H1 (cell line): ENCODE data around the gene NODAL. TPM values are rescaled to one million over a fixed set of nuclear protein-coding genes. Genes with fewer than 3 reads are reported as not detected.

Experiments
- CTCF ChIA-PET: fragments of 300-600 bp; sonication (Branson Sonifier 250); formaldehyde crosslinking; loops from one replicate; lab custom pipeline; 2021; ENCODE audit not compliant: partially characterized antibody; lab: Charles Lee
- POLR2A ChIA-PET: fragments of 300-600 bp; sonication (Branson Sonifier 250); formaldehyde crosslinking; loops from one replicate; lab custom pipeline; 2021; ENCODE audit warnings: inconsistent platforms; ENCODE audit not compliant: partially characterized antibody; lab: Charles Lee
- DNase-seq, 2 experiments: peaks; one replicate each; pipeline versions ENCODE4 v3.0.0 to v3.0.0-alpha.2; 2010 to 2022; ENCODE audit warnings: low spot score in 2 of 2, low read depth in 1 of 2, mixed read lengths in 1 of 2
- FAIRE-seq: peaks from 2 replicates; lab custom pipeline; 2011; peaks lifted over from hg19 to GRCh38; lab: Jason Lieb, UNC
- H2AFZ ChIP-seq: 2 replicates; pipeline ENCODE4 v1.8.1; 2012; ENCODE audit warnings: low read length, inconsistent platforms
- H2AK5ac ChIP-seq: 2 replicates; pipeline ENCODE4 v1.6.1; 2013; ENCODE audit warnings: low read depth, low read length
- H2BK120ac ChIP-seq: replicated peaks from 2 replicates; pipeline ENCODE3; 2013; ENCODE audit warnings: low read depth, low read length, inconsistent platforms
- H2BK12ac ChIP-seq: 2 replicates; pipeline ENCODE4 v1.6.1; 2013; ENCODE audit warnings: low read depth, low read length
- H2BK15ac ChIP-seq: 2 replicates; pipeline ENCODE4 v1.6.1; 2013; ENCODE audit warnings: low read length
- H2BK20ac ChIP-seq: 2 replicates; pipeline ENCODE4 v1.6.1; 2013; ENCODE audit warnings: low read length
- H2BK5ac ChIP-seq: 2 replicates; pipeline ENCODE4 v1.6.1; 2013; ENCODE audit warnings: low read depth, low read length
- H3K14ac ChIP-seq: 2 replicates; pipeline ENCODE4 v1.6.1; 2013; ENCODE audit warnings: inconsistent platforms; ENCODE audit not compliant: insufficient read length
- H3K18ac ChIP-seq: 2 replicates; pipeline ENCODE4 v1.6.1; 2013; ENCODE audit warnings: low read length; ENCODE audit errors: extremely low read depth
- H3K23ac ChIP-seq: 2 replicates; pipeline ENCODE4 v1.6.1; 2013; ENCODE audit warnings: inconsistent platforms; ENCODE audit not compliant: insufficient read length
- H3K23me2 ChIP-seq: 2 replicates; pipeline ENCODE4 v1.6.1; 2013; ENCODE audit warnings: low read depth, low read length
- H3K27ac ChIP-seq: 2 replicates; pipeline ENCODE4 v1.6.1; 2011; ENCODE audit warnings: low read depth, low read length, inconsistent platforms
- H3K27me3 ChIP-seq, 4 experiments: replicated peaks in 1 of 4; 1 replicate in 1 of 4; 2 replicates in 3 of 4; pipeline versions ENCODE4 v1.6.1 to v1.8.1; 2011 to 2013; ENCODE audit warnings: low read length in 3 of 4, mild to moderate bottlenecking in 3 of 4, inconsistent platforms in 2 of 4, mixed read lengths in 2 of 4, moderate library complexity in 1 of 4; ENCODE audit not compliant: control insufficient read depth in 3 of 4, insufficient read depth in 3 of 4; ENCODE audit errors: extremely low read depth in 1 of 4
- H3K36me3 ChIP-seq, 4 experiments: 2 replicates each; pipeline versions ENCODE4 v1.6.1 to v1.8.1; 2011 to 2013; ENCODE audit warnings: mild to moderate bottlenecking in 4 of 4, low read length in 3 of 4, moderate library complexity in 2 of 4, control low read depth in 1 of 4, inconsistent platforms in 1 of 4; ENCODE audit not compliant: insufficient read depth in 4 of 4, control insufficient read depth in 2 of 4
- H3K4ac ChIP-seq: replicated peaks from 2 replicates; pipeline ENCODE3; 2013; ENCODE audit warnings: low read length, low read depth, mixed read lengths, inconsistent platforms; ENCODE audit not compliant: insufficient read length
- H3K4me1 ChIP-seq, 4 experiments: replicated peaks in 1 of 4; 1 replicate in 1 of 4; 2 replicates in 3 of 4; pipeline versions ENCODE4 v1.6.1 to v1.8.1; 2011 to 2013; ENCODE audit warnings: low read length in 3 of 4, inconsistent platforms in 2 of 4, mixed read lengths in 1 of 4; ENCODE audit not compliant: insufficient read depth in 4 of 4, control insufficient read depth in 3 of 4
- H3K4me2 ChIP-seq, 2 experiments: 2 replicates each; pipeline versions ENCODE4 v1.6.1 to v1.8.1; 2011 to 2013; ENCODE audit warnings: low read depth in 2 of 2, low read length in 2 of 2, control low read depth in 1 of 2, inconsistent platforms in 1 of 2, mild to moderate bottlenecking in 1 of 2; ENCODE audit not compliant: insufficient read depth in 1 of 2
- H3K4me3 ChIP-seq, 4 experiments: fragments of 200-600, 300-600 bp in 1 of 4; sonication (generic), shearing (Covaris generic), sonication (Bioruptor Twin) in 1 of 4; 2 replicates each; pipeline versions ENCODE4 v1.5.1 to v1.8.1; 2011 to 2016; ENCODE audit warnings: low read length in 4 of 4, low read depth in 3 of 4, control low read depth in 2 of 4, inconsistent platforms in 2 of 4, mild to moderate bottlenecking in 2 of 4, mixed read lengths in 1 of 4, moderate library complexity in 1 of 4; ENCODE audit not compliant: insufficient read depth in 2 of 4; ENCODE audit errors: extremely low read depth in 1 of 4
- H3K56ac ChIP-seq: replicated peaks from 2 replicates; pipeline ENCODE3; 2013; ENCODE audit warnings: low read depth, mild to moderate bottlenecking, mixed read lengths, low read length, inconsistent platforms; ENCODE audit not compliant: insufficient read length
- H3K79me1 ChIP-seq: 2 replicates; pipeline ENCODE4 v1.6.1; 2013; ENCODE audit warnings: low read depth, low read length, control low read depth
- H3K79me2 ChIP-seq, 2 experiments: 2 replicates each; pipeline versions ENCODE4 v1.6.1 to v1.8.1; 2012 to 2013; ENCODE audit warnings: low read length in 2 of 2, mild to moderate bottlenecking in 2 of 2, inconsistent platforms in 1 of 2; ENCODE audit not compliant: insufficient read depth in 2 of 2, control insufficient read depth in 1 of 2
- H3K9ac ChIP-seq, 4 experiments: replicated peaks in 1 of 4; 1 replicate in 1 of 4; 2 replicates in 3 of 4; pipeline versions ENCODE4 v1.6.1 to v1.8.1; 2011 to 2013; ENCODE audit warnings: low read depth in 3 of 4, low read length in 3 of 4, control low read depth in 2 of 4, mild to moderate bottlenecking in 2 of 4, moderate library complexity in 2 of 4, inconsistent platforms in 1 of 4; ENCODE audit errors: extremely low read depth in 1 of 4
- H3K9me3 ChIP-seq, 2 experiments: 2 replicates each; pipeline versions ENCODE4 v1.6.1 to v1.8.1; 2012 to 2013; ENCODE audit warnings: mild to moderate bottlenecking in 2 of 2, moderate library complexity in 2 of 2, control low read depth in 1 of 2, inconsistent platforms in 1 of 2, low read depth in 1 of 2, low read length in 1 of 2, mixed read lengths in 1 of 2; ENCODE audit not compliant: insufficient read depth in 2 of 2
- H4K20me1 ChIP-seq, 2 experiments: replicated peaks in 1 of 2; 2 replicates each; pipeline versions ENCODE3 to v1.8.1; 2011 to 2013; ENCODE audit warnings: inconsistent platforms in 2 of 2, low read length in 2 of 2, mild to moderate bottlenecking in 1 of 2; ENCODE audit not compliant: insufficient read depth in 2 of 2, control insufficient read depth in 1 of 2
- H4K5ac ChIP-seq: 2 replicates; pipeline ENCODE4 v1.6.1; 2013; ENCODE audit warnings: low read length, low read depth, mixed read lengths, inconsistent platforms; ENCODE audit not compliant: insufficient read length
- H4K8ac ChIP-seq: 2 replicates; pipeline ENCODE4 v1.8.0; 2013; ENCODE audit warnings: mild to moderate bottlenecking, moderate library complexity, low read length, inconsistent platforms; ENCODE audit not compliant: insufficient read depth; ENCODE audit errors: extremely low read depth
- H4K91ac ChIP-seq: replicated peaks from 2 replicates; pipeline ENCODE3; 2013; ENCODE audit warnings: low read length, mixed read lengths, inconsistent platforms; ENCODE audit not compliant: insufficient read length
- CTBP2 ChIP-seq: IDR thresholded peaks from 2 replicates; pipeline ENCODE4 v1.7.0; 2011; ENCODE audit warnings: borderline replicate concordance, mild to moderate bottlenecking, moderate library complexity, mixed read lengths, low read length; ENCODE audit not compliant: insufficient read depth, insufficient read length
- EZH2 ChIP-seq: fragments of 200-600 bp; sonication (generic); IDR thresholded peaks from 2 replicates; pipeline ENCODE4 v1.7.1; 2012; ENCODE audit warnings: low read depth, mild to moderate bottlenecking, moderate library complexity, low read length, inconsistent platforms; ENCODE audit not compliant: severe bottlenecking
- POLR2A ChIP-seq, 2 experiments: IDR thresholded peaks; 1 replicate in 1 of 2; 2 replicates in 1 of 2; pipeline ENCODE4 v1.6.1; 2011; ENCODE audit warnings: low read depth in 2 of 2, low read length in 2 of 2, mild to moderate bottlenecking in 2 of 2; ENCODE audit errors: control extremely low read depth in 1 of 2
- RNF2 ChIP-seq: fragments of 200-900, 300-1000 bp; sonication (generic); IDR thresholded peaks from 2 replicates; pipeline ENCODE4 v1.7.1; 2016; ENCODE audit warnings: borderline replicate concordance, low read depth, mild to moderate bottlenecking, antibody characterized with exemption, low read length; ENCODE audit not compliant: poor library complexity, severe bottlenecking; ENCODE audit errors: missing control alignments
- RXRA ChIP-seq: IDR thresholded peaks from 2 replicates; pipeline ENCODE4 v1.6.1; 2011; ENCODE audit warnings: low read depth, mild to moderate bottlenecking, low read length, moderate library complexity; ENCODE audit not compliant: insufficient read depth
- SP4 ChIP-seq: IDR thresholded peaks from 2 replicates; pipeline ENCODE4 v1.6.1; 2012; ENCODE audit warnings: low read length, inconsistent platforms
- TAF1 ChIP-seq: IDR thresholded peaks from 2 replicates; pipeline ENCODE4 v1.6.1; 2011; ENCODE audit warnings: mild to moderate bottlenecking, low read depth, low read length
- TBP ChIP-seq: IDR thresholded peaks from 2 replicates; pipeline ENCODE4 v1.6.1; 2011; ENCODE audit warnings: low read depth, low read length, improper control_type of control experiment
- USF2 ChIP-seq: IDR thresholded peaks from 2 replicates; pipeline ENCODE4 v1.6.1; 2011; ENCODE audit warnings: low read length, improper control_type of control experiment
- WGBS, 2 experiments: shearing (Covaris generic) in 1 of 2; methylation state at CpG; one replicate each; pipeline versions ENCODE4 v1.1.6 to v1.1.7; 2013 to 2015; ENCODE audit warnings: low lambda C conversion rate in 2 of 2, mixed read lengths in 2 of 2, inconsistent platforms in 1 of 2, low coverage in 1 of 2, missing lambda C conversion rate in 1 of 2; ENCODE audit not compliant: insufficient replicate concordance in 2 of 2, insufficient coverage in 1 of 2, insufficient read length in 1 of 2; ENCODE audit errors: extremely low coverage in 1 of 2, missing lambda C conversion rate in 1 of 2; 5-methylcytosine and 5-hydroxymethylcytosine counted together
- polyA plus RNA-seq, 7 experiments: library from polyadenylated mRNA; depleted of rRNA in 3 of 7; stranded (reverse) in 5 of 7; unstranded in 2 of 7; fragments of >200 nt in 5 of 7; fragments of 200-250 nt in 2 of 7; gene quantifications; 1 replicate in 5 of 7; 2 replicates in 1 of 7; 4 replicates in 1 of 7; pipeline versions ENCODE4 v1.2.1 to v1.2.3, GENCODE V29; 2011 to 2013; ENCODE audit warnings: missing spikeins in 2 of 7, mixed read lengths in 2 of 7
- total RNA-seq: library from RNA; stranded (reverse); fragmentation: NEBNext Ultra II Directional; extraction: Animal tissue kit (Norgen Biotek cat#: 25700); gene quantifications from 2 replicates; pipeline ENCODE4 v1.2.1, GENCODE V29; 2021

Gene NODAL
- total and polyA plus RNA-seq, 2 of the 8 experiments (the other 6 are each of a cell fraction or from before 2014, with no cell fraction given): 2.0 to 7.3 TPM

DNA sequence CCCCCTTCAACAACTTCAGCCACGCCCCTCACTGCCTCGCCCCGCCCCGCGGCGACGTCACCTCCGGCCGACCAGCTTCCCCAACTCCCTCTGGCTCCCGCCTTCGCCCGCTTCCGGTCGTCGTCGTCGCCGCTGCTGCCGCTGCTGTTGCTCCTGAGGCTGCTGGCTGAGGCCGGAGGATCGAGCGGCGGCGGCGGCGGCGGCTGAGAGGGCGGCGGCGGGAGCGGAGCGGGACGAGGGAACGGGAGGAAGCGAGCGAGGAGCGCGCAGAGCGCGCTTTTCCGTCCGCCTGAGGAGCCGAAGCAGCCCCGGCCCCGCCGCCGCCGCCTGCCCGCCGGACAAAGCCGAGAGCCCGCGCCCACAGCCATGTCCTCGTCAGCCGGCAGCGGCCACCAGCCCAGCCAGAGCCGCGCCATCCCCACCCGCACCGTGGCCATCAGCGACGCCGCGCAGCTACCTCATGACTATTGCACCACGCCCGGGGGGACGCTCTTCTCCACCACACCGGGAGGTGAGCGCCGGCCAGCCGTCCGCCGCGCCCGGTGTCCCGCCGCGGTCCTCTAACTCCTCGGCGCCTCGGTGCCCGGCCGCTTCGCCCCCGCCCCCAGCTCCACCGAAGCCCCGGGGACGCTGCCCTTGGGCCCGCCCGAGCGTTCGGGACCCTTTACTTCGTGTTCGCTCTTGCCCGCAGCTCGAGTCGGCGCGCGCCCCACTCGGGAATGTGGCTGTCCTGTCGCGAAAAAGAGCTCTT, 37.3 kb downstream of the NODAL start, which contains the start of gene EIF4EBP2:
Gene EIF4EBP2 (plus strand): TSS at position 110 of the 751 bp plus-strand sequence. CDS start 257 bp downstream, at position 367.
- no peak within 1 kb of the TSS for H2BK120ac ChIP-seq
- peaks cover 16 to 25% of the 10 kb centered on the region in 2 experiments for H4K20me1 ChIP-seq
- H3K23me2 ChIP-seq: peaks cover 11% of the 10 kb centered on the region
- peak within 1 kb of the TSS; percentile 75 to 89 (median 81) for H3K4me3 ChIP-seq
- H4K8ac ChIP-seq: peak within 1 kb of the TSS; percentile 92; the same call in 1 of the 2 replicates
- peaks cover 0 to 7% (median 5%) of the 10 kb centered on the region in 4 experiments; a peak in 6 of 7 replicates for H3K4me1 ChIP-seq
- peak within 1 kb of the TSS; percentile 59 for H3K27ac ChIP-seq
- no peak for FAIRE-seq
- peak within 1 kb of the TSS; percentile 91 for H2AFZ ChIP-seq
- H3K9me3 ChIP-seq: no peaks in the 10 kb centered on the region; a peak in 1 of 4 replicates
- peak within 1 kb of the TSS; percentile 81 to 92 for H3K4me2 ChIP-seq
- peaks cover 2% of the 10 kb centered on the region; the same call in 1 of the 2 replicates for H3K79me1 ChIP-seq
- no peaks in the 10 kb centered on the region for H3K27me3 ChIP-seq
- H3K56ac ChIP-seq: peak within 1 kb of the TSS; percentile 53
- H2BK20ac ChIP-seq: no peak within 1 kb of the TSS
- peak within 1 kb of the TSS; percentile 77 to 93 (median 80) for H3K9ac ChIP-seq
- ChIA-PET CTCF (interaction anchor here (0.6 to 4.3 kb wide), 13 partner anchors 9 to 182 kb away, joined by 3 to 22 read pairs (median 4); no protein-coding TSS in a partner anchor), POLR2A (interaction anchor here (0.6 to 2.3 kb wide), 14 partner anchors 11 to 89 kb away, joined by 3 to 11 read pairs (median 6); partner anchors contain the start of genes LRRC20 and NODAL)
- H3K23ac ChIP-seq: no peak within 1 kb of the TSS
- H3K18ac ChIP-seq: no peak within 1 kb of the TSS; the same call in 1 of the 2 replicates
- 2% methylated on average over 90 of the region's 103 CpGs; no CpG with 5 or more reads in 1 of the 2 experiments for WGBS, 2 experiments
- no peak within 1 kb of the TSS for H2BK15ac ChIP-seq
- no peak within 1 kb of the TSS for H3K14ac ChIP-seq
- peaks cover 0 to 4% (median 0%) of the 10 kb centered on the region in 4 experiments; a peak in 1 of 8 replicates for H3K36me3 ChIP-seq
- peaks cover 3 to 36% of the 10 kb centered on the region in 2 experiments; a peak in 3 of 4 replicates for H3K79me2 ChIP-seq
- DNase-seq: peak; percentile 93 to 100
- H3K4ac ChIP-seq: no peak within 1 kb of the TSS
- no peak within 1 kb of the TSS for H2BK5ac ChIP-seq
- H2AK5ac ChIP-seq: no peak within 1 kb of the TSS
- H4K5ac ChIP-seq: no peak within 1 kb of the TSS
- no peak within 1 kb of the TSS for H2BK12ac ChIP-seq
- H4K91ac ChIP-seq: peak within 1 kb of the TSS; percentile 42
- TF ChIP-seq POLR2A (IDR thresholded peaks at IDR 0.05; ENCODE audit: control extremely low read depth in 1 of 2, low read depth in 2 of 2, low read length in 2 of 2) (peak; percentile 80 to 91), RXRA (no peak), TBP (peak; percentile 90), RNF2 (no peak), USF2 (no peak), EZH2 (no peak), TAF1 (peak; percentile 95), CTBP2 (no peak), SP4 (no peak)
